ENCODE data around the gene BAZ2A.
"Not testable (repeated sequence)": the region's sequence is repeated elsewhere in the genome, so short reads cannot be mapped to it uniquely, and the experiment has no call there.

The BAZ2A gene

GRCh38 chr12:56630180-56630632, at the start of gene BAZ2A:
TSS of gene BAZ2A (minus strand) at chr12:56630326. CDS start at chr12:56617530, 12,796 bp downstream.
- peak; percentile 92 for DNase-seq

GRCh38 chr12:56678852-56679251, 48.7 kb upstream of the BAZ2A start:
- no peak for DNase-seq

GRCh38 chr12:56677680-56678079, 47.6 kb upstream of the BAZ2A start:
- DNase-seq, result peak; percentile 46

DNA sequence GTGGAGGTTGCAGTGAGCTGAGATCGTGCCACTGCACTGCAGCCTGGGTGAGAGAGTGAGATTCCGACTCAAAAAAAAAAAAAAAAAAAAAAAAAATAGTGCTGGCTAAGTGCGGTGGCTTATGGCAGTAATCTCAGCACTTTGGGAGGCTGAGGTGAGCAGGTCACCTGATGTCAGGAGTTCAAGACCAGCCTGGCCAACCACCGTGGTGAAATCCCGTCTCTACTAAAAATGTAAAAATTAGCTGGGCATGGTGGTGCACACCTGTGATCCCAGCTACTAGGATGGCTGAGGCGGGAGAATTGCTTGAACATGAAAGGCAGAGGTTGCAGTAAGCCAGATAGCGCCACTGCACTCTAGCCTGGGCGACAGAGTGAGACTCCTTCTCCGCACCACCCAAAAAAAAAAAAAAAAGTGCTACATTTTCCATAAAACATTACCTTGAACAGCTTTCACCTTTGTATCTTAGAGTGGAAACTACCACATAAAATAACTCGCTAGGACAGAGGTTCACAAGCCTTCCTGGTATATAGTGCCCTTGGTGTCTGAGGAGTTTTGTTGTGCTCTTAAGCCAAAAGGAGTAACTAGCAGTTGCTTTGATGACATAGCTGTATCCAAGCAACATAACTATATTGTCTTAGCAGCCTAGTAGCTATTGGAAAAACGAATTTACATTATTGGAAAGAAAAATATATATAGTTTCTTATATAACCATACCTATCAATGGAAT, 46.9 kb upstream of the BAZ2A start:
- no peak for DNase-seq

GRCh38 chr12:56671608-56672007, 41.5 kb upstream of the BAZ2A start:
- no peak for DNase-seq

DNA sequence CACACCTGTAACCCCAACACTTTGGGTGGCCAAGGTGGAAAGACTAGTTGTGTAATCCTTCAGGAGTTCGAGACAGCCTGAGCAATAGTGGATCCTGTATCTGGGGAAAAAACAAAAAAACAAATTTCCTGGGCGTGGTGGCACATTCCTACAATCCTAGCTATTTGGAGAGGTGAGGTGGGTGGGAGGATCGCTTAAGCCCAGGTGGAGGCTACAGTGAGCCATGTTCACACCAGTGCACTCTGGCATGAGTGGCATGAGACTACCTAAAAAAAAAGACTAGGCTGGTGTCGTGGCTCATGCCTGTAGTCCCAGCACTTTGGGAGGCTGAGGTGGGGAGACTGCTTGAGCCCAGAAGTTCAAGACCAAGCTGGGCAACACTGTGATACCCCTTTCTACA, 40.7 kb upstream of the BAZ2A start:
- DNase-seq, result no peak

GRCh38 chr12:56668197-56668457, 38.0 kb upstream of the BAZ2A start:
- DNase-seq, result no peak

GRCh38 chr12:56661979-56662638, 32.0 kb upstream of the BAZ2A start:
- no peak for DNase-seq

DNA sequence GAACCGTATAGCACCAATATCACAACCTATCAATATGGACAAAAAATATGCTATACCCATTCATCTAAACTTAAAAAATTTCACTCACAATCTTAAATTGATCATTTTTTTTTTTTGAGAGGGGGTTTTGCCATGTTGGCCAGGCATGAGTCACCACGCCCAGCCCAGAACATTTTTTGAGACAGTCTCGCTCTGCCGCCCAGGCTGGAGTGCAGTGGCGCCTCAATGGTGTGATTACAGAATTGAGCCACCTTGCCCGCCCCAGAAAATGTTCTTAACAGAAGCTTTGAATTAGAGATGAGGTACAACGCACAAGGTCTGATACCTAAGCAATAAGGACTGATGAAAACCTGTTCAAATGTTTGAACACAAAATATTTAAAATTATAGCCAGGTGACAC, 31.4 kb upstream of the BAZ2A start:
- no peak for DNase-seq

DNA sequence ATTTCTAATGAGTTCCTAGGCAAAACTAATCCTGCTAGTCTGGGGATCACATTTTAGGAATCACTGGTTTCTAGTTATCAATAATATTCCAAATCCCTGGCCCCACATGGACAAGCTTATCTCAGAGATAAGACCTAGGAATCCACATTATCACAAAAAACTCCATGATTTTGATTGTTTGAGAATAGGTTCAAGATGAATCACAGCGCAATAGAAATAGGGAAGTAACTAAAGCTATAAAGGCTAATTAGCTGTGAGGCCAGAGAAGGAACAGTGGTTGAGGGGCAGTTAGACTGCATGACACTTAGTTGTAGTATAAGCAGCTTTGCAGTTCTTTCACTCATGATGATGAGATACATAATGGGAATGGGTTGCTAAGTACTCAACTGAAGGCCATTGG, 28.8 kb upstream of the BAZ2A start:
- DNase-seq, result no peak

DNA sequence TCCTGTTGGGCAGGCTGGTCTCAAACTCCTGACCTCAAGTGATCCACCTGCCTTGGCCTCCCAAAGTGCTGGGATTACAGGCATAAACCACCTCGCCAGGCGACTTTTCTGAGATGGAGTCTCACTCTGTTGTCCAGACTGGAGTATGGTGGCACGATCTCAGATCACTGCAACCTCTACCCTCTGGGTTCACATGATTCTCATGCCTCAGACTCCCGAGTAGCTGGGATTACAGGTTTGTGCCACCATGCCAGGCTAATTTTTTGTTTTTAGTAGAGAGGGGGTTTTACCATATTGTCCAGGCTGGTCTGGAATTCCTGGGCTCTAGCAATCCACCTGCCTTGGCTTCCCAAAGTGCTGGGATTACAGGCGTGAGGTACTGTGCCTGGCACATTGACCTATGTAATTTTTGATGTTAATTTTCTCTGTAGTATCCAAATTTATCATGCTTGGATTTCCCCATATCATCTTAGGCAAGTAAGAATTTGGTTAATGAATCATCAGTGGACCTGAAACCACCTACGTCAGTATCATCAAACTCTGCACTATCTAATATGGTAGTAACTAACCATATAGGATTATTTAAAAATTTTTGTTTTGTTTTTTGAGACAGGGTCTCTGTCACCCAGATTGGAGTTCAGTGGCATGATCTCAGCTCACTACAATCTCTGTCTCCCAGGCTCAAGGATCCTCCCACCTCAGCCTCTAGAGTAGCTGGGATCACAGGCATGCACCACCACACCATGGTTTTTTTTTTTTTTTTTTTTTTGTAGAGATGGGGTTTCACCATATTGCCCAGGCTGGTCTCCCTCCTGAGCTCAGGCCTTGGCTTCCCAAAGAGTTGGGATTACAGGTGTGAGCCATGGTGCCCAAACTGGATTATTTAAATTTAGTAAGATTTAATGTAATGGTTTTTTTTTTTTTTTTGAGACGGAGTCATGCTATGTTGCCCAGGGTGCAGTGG, 27.6 kb upstream of the BAZ2A start:
- no peak for DNase-seq

DNA sequence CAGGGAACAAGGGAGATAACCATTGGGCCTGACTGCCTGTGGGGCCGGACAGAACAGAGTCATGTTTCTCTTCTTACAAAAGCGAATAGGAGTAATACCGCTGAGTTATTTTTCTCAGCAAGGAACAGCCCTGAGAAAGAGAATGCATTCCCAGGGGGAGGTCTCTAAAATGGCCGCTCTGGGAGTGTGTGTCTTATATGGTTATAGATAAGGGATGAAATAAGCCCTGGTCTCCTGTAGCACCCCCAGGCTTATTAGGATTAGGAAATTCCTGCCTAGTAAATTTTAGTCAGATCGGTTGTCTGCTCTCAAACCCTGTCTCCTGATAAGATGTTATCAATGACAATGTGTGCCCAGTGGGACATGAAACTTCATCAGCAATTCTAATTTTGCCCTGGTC, 23.7 kb upstream of the BAZ2A start:
- DNase-seq, result not testable (repeated sequence)

DNA sequence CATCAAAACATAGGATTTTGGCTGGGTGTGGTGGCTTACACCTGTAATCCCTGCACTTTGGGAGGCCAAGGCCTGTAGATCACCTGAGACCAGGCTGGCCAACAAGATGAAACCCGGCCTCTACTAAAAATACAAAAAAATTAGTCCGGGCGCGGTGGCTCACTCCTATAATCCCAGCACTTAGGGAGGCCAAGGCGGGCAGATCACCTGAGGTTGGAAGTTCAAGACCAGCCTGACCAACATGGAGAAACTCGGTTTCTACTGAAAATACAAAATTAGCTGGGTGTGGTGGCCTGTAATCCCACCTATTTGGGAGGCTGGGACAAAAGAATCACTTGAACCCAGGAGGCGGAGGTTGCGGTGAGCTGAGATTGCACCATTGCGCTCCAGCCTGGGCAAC, 17.9 kb upstream of the BAZ2A start:
- not testable (repeated sequence) for DNase-seq

- peak; percentile 94 for DNase-seq
These were observed 15.8 kb upstream of the BAZ2A start, which contains the start of gene ATP5F1B for GRCh38 chr12:56645717-56646446. TSS of gene ATP5F1B (minus strand) at chr12:56645984. CDS start at chr12:56645963, 21 bp downstream.

DNA sequence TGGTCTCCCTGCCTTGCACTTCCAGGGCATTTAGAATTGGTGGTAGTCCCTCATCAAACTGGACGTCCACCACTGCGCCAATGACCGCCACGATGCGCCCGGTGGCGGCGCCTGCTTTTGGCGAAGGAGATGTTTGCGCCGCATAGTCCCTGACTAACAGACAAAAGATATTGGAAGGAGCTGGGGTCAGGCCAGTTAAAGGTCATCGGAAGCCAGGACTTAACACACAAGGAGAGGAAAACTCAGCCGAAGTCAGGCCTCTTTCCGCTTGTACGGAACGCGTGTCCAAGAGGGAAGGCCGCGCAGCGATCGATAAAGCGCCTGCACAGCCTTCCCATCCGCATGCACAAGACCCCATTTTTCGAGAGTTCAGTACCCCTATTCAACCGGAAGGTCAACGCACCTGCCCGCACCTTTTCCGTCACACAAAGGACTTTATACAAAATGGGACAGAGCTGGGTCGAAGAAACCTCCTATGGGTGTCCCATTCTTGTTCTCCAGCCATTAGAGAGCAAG, 15.1 kb upstream of the BAZ2A start:
- no peak for DNase-seq

DNA sequence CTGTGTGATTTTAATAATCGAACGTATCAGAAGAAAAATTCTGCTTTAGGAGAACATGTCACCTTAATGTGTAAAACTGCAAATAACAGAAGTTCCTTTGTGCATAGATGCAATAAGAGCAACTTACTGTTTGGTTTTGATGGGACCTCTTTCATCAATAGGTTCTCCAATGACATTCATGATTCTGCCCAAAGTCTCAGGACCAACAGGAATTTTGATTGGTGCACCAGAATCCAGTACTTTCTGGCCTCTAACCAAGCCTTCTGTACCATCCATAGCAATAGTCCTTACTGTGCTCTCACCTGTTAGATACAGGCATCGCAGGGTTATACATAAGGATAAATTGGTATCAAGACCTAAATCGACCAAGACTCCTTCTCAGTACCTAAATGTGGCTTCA, 14.5 kb upstream of the BAZ2A start:
- DNase-seq, result no peak

- no peak for DNase-seq
These were observed 11.1 kb upstream of the BAZ2A start for GRCh38 chr12:56641219-56641618.

GRCh38 chr12:56637621-56638020, 7.5 kb upstream of the BAZ2A start:
- DNase-seq, result no peak

DNA sequence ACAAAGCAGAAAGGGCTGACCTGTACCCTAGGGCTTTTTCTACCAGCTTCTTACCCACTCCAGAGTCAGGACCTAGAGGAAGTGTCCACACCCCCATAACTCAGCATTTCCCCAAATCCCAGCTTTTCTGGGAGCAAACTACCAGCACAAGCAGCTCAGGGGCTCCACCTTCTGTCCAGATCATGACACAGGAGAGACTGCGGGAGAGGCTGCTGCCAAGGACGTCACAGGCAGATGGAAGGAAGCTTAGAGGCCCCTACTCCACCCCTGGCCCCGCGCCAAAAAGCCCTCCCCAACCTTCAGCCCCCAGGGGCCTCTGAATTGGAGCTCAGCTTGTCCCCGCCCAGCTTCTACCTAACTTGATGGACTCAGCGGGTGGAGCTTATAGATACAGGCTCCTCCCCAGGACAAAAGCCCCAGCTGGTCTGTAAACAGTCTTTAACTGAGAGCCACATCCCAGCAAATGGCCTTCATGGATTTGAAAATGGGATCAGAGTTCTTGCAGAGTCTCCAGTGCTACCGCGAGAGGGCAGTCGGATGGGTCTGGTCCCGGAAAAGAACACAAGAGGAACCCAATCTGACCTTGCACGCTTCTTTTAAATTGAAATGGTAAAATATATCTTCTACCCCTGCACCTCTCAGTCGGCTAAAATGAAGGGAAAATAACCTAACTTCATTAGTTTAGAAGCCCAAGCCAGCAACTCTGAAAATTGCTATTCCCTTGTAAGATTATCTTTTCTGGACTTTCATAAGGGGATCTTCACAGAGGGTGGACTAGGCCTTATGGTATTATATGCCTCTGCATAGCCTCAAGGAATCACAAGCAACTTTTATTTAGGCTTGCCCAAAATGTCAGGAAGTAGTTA, 6.8 kb upstream of the BAZ2A start:
- DNase-seq, result peak; percentile 93

DNA sequence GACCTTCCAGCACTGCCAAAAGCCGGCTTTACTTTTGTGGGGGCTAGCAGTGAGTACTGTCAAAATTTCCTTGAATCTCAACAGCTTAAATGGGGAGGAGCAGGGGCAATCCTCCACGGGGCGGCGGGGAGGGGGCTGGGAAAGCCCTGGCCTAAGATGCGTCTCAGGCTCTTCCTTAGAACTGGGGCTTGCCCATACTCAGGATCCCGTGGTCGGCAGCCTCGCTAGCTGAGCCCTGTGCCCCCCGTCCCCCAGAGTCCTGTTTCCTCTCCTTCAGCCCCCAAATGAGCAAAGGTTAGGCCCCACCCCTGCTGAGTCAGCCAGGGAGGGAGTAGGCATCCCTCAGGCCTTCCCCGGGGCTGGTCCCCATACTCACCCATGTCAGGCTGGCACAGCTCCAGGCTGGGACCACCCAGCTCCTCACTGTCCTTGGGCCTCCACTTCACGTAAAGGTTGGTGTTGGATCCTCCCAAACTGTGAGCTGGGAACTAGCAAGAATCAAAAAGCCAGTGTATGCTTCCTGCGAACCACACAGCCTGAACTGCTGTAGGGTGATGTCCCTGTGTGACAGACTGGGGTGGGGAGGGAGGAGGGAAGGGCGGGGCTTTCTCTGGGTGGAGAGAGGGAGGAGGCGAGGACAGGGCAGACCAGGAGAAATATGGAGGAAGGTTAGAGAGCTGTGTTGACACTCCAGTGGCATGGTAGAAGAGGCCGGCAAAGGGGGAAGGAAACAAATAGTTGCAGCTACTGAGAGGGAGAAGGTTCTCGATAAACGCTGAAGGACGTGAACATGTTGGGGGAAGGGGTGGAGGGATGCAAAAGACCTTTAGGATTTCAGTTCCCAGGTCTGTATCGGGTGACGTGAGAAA, 5.9 kb upstream of the BAZ2A start:
- DNase-seq, result peak; percentile 92

All from stimulated activated CD4-positive, alpha-beta T cell treated with anti-CD3 and anti-CD28 coated beads, Interleukin-15, amount 100 ng/mL, for 24 hours (primary cell).